GM21381 (cell line): ENCODE results near the gene SH3PXD2A.
"Not testable (repeated sequence)": the region's sequence is repeated elsewhere in the genome, so short reads cannot be mapped to it uniquely, and the experiment has no call there.

ENCODE experiments used
- ATAC-seq: cut with Tn5 transposase; IDR thresholded peaks from one replicate; pipeline ENCODE4 v1.9.1; 2021; ENCODE audit warnings: mild to moderate bottlenecking, moderate library complexity; ENCODE audit not compliant: unreplicated experiment

Gene SH3PXD2A

GRCh38 chr10:103651783-103652476 is 203.4 kb downstream of the SH3PXD2A start:
- ATAC-seq, result no peak

GRCh38 chr10:103651333-103651732 is 204.0 kb downstream of the SH3PXD2A start:
- ATAC-seq, result no peak

- no peak for ATAC-seq
Observed at GRCh38 chr10:103649654-103650423, 205.5 kb downstream of the SH3PXD2A start.

GRCh38 chr10:103648636-103649532 is 206.5 kb downstream of the SH3PXD2A start:
- no peak for ATAC-seq

- no peak for ATAC-seq
Observed at GRCh38 chr10:103648251-103648635, 207.1 kb downstream of the SH3PXD2A start.

- no peak for ATAC-seq
Observed at GRCh38 chr10:103646304-103646703, 209.1 kb downstream of the SH3PXD2A start.

GRCh38 chr10:103645141-103646054 is 210.0 kb downstream of the SH3PXD2A start:
- no peak for ATAC-seq

GRCh38 chr10:103643381-103643780 is 212.0 kb downstream of the SH3PXD2A start:
- ATAC-seq, result no peak

GRCh38 chr10:103641326-103641725 is 214.1 kb downstream of the SH3PXD2A start:
- ATAC-seq, result no peak

- no peak for ATAC-seq
Observed at GRCh38 chr10:103640436-103641181, 214.8 kb downstream of the SH3PXD2A start.

GRCh38 chr10:103638948-103639347 is 216.4 kb downstream of the SH3PXD2A start:
- no peak for ATAC-seq

- ATAC-seq, result no peak
Observed at GRCh38 chr10:103637927-103638557, 217.3 kb downstream of the SH3PXD2A start.

- no peak for ATAC-seq
Observed at GRCh38 chr10:103637011-103637410, 218.4 kb downstream of the SH3PXD2A start.

- ATAC-seq, result no peak
Observed at GRCh38 chr10:103636492-103636891, 218.9 kb downstream of the SH3PXD2A start.

- no peak for ATAC-seq
Observed at GRCh38 chr10:103635580-103635979, 219.8 kb downstream of the SH3PXD2A start.

GRCh38 chr10:103633846-103634245 is 221.5 kb downstream of the SH3PXD2A start:
- ATAC-seq, result no peak

GRCh38 chr10:103632871-103633270 is 222.5 kb downstream of the SH3PXD2A start:
- not testable (repeated sequence) for ATAC-seq

- ATAC-seq, result no peak
Observed at GRCh38 chr10:103632247-103632642, 223.1 kb downstream of the SH3PXD2A start.

GRCh38 chr10:103630156-103630555 is 225.2 kb downstream of the SH3PXD2A start:
- no peak for ATAC-seq
